ENCODE measurements around the gene SERGEF.
"Not testable (repeated sequence)": the region's sequence is repeated elsewhere in the genome, so short reads cannot be mapped to it uniquely, and the experiment has no call there.

SERGEF gene

DNA sequence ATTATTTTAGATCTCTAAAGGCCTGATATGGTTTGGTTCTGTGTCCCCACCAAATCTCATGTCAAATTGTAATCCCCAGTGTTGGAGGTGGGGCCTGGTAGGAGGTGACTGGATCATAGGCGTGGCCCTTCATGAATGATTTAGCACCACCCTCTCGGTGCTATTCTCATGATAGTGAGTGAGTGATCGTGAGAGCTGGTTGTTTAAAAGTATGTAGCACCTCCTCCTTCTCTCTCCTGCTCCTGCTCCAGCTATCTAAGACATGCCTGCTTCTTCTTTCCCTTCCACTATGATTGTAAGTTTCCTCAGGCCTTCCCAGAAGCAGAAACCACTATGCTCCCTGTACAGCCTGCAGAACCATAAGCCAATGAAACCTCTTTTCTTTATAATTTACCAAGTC is 114.1 kb downstream of the SERGEF start:
- DNase-seq, result no peak

GRCh38 chr11:17898071-17898470 is 114.8 kb downstream of the SERGEF start:
- DNase-seq, result no peak

- DNase-seq, result no peak
Measured at GRCh38 chr11:17897495-17897894, 115.4 kb downstream of the SERGEF start.

DNA sequence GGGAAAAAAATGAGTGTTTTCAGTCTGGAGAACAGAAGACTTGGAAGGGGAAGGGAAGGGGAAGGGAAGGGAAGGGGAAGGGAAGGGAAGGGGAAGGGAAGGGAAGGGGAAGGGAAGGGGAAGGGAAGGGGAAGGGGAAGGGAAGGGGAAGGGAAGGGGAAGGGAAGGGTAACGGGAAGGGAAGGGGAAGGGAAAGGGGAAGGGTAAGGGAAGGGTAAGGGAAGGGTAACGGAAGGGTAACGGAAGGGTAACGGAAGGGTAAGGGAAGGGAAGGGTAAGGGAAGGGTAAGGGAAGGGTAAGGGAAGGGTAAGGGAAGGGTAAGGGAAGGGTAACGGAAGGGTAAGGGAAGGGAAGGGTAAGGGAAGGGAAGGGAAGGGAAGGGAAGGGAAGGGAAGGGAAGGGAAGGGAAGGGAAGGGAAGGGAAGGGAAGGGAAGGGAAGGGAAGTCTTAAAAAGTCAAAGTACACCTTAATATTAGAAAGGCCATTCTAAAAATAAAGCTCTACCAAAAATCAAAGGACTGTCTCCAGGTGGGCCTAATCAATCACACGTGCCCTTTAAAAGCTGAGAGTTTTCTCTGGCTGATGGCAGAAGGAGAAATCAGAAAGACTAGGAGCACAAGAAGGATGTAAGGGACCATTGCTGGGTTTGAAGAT is 116.2 kb downstream of the SERGEF start:
- not testable (repeated sequence) for DNase-seq

DNA sequence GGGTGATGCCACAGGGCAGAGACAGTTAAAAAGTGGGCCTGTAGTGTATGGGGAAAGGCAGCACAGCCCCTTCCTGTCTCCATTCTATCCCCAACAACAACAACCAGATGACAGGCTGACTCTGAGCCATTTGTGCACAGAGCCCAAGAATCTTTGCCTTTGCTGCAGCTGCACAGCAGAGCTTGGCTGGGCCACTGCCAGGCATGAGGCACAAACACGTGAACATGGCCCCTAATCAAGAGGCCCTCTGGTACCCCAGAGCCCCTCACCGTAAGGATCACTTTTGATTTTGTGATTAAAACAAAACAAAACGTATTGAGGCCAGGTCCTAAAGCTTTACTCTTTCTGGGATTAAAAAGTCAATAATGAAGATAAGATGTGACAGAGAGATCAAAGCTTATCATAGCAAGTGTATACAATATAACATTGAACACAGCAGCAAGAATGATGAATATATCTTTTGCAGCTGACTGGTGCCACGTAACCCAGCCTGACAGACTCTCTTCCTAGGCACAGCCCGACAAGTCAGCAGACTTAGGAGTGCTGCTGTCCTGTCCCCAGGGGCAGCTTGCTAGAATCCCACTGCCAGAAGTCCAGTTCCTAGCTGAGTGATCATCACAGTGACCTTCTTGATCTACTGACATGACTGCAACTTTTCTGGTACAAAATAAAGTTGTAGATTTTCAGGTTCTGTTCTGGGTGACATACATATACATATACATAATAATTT is 117.8 kb downstream of the SERGEF start:
- no peak for DNase-seq

- no peak for DNase-seq
Measured at GRCh38 chr11:17892409-17892808, 120.4 kb downstream of the SERGEF start.

DNA sequence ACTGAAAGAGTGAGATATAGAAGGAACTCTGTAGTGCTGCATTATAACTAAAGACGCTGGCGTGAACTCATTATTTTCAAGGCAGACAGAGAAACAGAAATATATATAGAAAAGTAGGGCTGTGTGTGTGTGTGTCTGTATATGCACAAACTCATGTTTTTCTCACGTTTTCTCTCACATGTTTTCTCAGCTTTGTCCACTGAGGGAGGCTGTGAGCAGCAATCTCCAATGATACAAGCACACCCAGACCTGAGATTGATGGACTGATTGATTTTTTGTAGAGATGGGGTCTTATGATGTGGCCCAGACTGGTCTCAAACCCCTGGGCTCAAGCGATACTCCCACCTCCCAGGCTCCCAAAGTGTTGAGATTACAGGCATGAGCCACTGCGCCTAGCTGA is 122.5 kb downstream of the SERGEF start:
- no peak for DNase-seq

GRCh38 chr11:17887779-17888178 is 125.1 kb downstream of the SERGEF start:
- peak; percentile 52 for DNase-seq

DNA sequence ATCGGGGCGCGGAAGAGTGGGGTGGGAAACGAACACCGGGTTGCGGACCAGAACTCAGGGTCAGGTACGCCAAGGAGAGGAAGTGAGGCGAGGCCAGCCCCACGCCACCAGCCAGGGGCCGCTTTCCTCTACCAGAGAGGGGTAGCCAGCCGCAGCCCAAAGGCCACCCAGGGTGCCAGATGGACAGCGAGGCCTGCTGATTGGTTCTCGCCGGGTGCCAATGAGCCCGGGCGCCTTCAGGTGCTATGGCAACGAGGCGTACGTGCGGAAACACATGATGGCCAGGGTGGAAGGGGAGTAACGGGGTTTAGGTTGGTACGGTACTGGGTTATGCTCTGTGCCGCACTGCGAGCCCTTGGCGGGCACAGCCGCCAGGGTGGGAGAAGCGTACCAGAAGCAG is 128.9 kb downstream of the SERGEF start:
- no peak for DNase-seq

GRCh38 chr11:17883057-17883456 is 129.8 kb downstream of the SERGEF start:
- no peak for DNase-seq

DNA sequence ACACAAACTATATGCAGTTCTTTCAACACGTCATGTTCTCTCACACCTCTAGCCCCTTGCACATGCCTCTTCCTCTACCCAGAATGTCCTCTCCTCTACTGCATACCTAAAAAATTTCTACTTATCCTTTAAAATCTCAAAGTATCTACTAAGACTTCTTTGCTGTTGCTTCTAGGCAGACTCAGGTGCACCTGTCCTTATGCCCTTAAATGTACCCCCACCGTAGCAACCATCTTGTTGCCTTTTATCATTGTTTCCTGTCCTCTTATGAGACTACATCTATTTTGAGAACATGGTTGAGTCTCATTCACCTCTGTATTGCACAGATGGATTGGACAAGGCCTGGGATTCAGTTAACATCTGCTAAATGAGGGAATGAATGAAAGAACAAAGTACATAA is 134.1 kb downstream of the SERGEF start:
- no peak for DNase-seq

DNA sequence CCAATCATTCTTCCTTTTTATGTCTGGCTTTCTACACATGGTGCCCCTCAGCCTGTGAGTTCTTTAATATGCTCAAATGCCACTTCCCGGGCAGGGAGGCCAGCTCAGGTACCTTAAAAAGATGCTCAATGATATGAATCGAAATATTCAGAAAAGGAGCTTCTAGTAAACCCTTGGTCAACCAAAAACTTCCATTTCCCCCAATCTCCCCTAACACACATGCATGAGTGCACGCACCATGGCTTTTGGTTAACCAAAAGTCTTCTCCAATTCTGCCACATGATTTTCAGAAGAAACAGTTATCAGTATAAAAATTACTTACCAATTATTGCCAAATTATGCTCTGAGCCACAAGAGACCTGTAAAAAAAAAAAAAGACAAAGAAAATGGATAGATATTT is 135.0 kb downstream of the SERGEF start:
- no peak for DNase-seq

- DNase-seq, result no peak
Measured at GRCh38 chr11:17876827-17877226, 136.0 kb downstream of the SERGEF start.

DNA sequence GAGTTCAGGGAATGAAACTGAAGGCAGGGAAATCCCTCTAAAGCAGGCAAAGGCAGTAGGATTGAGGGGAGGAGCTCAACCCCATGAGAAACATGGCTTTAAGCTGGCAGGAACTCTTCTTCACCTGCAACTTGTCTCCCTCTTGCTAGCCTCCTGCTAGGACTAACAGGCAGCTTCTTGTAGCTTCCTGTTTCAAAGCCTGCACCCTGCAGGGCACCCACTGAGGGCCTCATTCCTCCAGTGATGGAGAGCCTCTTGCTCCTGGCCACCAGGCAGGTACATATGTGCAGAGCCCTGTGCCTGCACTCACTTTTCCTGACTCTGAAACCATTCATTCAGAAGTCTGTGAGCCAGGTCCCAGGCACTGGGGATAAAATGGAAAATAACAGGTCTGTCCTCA is 137.0 kb downstream of the SERGEF start:
- DNase-seq, result no peak

DNA sequence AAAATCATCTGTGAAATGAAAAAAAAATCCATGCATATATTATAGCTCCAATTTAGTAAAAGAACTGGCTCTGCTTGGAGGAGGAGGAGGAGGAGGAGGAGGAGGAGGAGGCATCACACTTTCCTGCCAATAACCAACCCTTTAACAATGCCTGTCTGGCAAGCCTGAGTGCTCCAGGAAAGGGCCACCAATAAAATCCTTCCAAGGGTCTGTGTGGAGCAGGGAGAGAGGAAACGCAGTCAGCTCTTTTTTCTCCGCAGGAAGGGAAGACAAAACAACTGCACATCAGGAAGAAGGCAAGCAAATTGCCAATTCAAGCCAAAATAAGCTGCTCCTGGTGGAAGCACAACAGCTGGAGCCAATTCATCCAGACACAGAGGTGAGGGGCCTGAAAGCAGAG is 139.3 kb downstream of the SERGEF start:
- no peak for DNase-seq

- not testable (repeated sequence) for DNase-seq
Measured at GRCh38 chr11:17868398-17868797, 144.4 kb downstream of the SERGEF start.

GRCh38 chr11:17867341-17867740 is 145.5 kb downstream of the SERGEF start:
- no peak for DNase-seq

- DNase-seq, result no peak
Measured at GRCh38 chr11:17865765-17866428, 146.9 kb downstream of the SERGEF start.

- DNase-seq, result no peak
Measured at GRCh38 chr11:17864478-17864941, 148.3 kb downstream of the SERGEF start.

DNA sequence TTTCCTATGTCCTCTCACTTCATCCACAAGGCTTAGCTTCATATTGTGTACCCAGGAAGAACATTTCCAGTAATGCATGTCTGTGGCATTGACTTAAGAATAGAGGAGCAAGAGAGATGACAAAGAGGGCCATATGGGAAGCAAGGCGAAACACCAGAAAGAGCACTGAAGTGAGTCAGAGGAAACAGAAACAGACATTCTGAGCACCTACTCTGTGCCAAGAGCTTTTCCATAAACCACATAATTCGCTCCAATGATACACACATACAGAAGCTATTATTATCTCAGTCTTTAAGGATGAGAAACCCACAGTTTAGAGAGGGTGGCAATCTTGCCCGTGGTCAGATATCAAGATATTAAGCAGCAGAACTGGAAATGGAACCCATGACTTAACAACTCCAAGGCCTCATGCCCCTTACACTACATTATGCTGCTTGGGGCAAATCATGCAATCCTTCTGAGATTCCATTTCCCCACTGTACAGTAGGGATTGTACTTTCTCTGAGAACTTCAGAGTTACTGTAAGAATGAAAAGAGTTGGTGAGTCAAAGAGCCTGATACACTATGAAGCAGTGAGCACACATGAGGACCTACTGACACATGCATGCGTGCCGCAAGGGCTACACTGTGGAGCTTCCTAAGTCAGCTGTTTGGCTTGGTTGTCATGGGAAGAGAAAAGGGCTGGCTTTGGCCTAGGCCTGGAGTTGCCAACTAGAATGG is 151.7 kb downstream of the SERGEF start:
- no peak for DNase-seq

- no peak for DNase-seq
Measured at GRCh38 chr11:17859552-17859951, 153.3 kb downstream of the SERGEF start.

GRCh38 chr11:17855531-17856290 is 157.1 kb downstream of the SERGEF start:
- no peak for DNase-seq

DNA sequence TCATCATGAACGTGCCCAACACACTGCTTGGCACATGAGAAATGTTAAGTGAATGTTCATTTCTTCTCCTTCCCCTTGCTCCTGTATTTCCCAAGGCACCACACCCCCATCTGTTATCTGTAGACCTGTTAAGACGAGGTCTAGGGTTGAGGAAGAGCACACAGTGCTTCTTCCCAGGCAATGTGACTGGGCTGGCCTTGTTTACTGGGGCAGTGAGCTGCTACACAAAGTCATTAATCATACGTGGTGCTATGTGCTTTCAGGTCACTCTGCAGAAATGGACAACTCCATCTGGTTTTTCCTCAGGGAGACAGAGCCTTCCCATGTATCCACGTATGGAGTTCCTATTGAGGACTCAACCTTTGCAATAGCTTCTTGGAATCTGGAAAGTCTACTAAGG is 159.6 kb downstream of the SERGEF start:
- no peak for DNase-seq

All from fibroblast of skin of right quadriceps (primary cell).